ENCODE data around the gene GLI3. TPM values are rescaled to one million over a fixed set of nuclear protein-coding genes. Genes with fewer than 3 reads are reported as not detected.

The GLI3 gene
- total RNA-seq, 1 donor from 2014 or later, result 32.0 TPM

DNA sequence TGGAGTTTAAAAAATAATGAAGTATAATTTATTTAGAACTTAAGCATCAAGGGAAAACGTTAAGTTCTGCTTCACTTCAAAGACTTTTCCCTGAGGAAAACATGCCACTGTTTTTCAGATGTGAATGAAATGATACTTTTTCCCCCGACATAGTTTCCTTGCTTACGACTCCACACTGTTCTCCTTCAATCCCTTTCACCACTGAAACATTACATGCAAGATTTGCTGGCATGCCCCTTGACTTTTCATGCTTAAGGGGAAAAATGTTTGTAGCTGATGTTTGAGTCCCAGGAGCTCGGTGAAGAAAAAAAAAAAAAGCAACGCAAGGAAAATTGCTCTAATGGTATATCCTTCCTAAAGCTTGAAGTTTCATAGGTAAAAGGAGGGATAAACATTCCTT is 10.0 kb downstream of the GLI3 start:
- Histone ChIP-seq H3K4me3 (peak overlapping the region; percentile 41), H3K27ac (peak overlapping the region; percentile 94), H3K27me3 (no peaks in the 10 kb centered on the region), H4K20me1 (ENCODE audit: low read depth) (peaks cover 87% of the 10 kb centered on the region), H3K9ac (no peak overlapping the region), H3K9me3 (ENCODE audit: low read depth) (no peaks in the 10 kb centered on the region), H3K4me1 (peaks cover 97% of the 10 kb centered on the region), H3K4me2 (peak overlapping the region; percentile 86), H3K79me2 (ENCODE audit: low read depth) (peaks cover 100% of the 10 kb centered on the region), H2AFZ (replicated peaks) (no peak overlapping the region), H3K36me3 (no peaks in the 10 kb centered on the region), H3F3A (ENCODE audit: low read depth) (peaks cover 83% of the 10 kb centered on the region)
- no peaks in the 10 kb centered on the region for H3K27me3 Mint-ChIP-seq (ENCODE audit: insufficient read depth, low read depth)
- DNase-seq (ENCODE audit: low spot score), result peak; percentile 13
- H3K4me1 Mint-ChIP-seq, result peaks cover 93% of the 10 kb centered on the region
- H3K36me3 Mint-ChIP-seq, result peaks cover 16% of the 10 kb centered on the region
- TF ChIP-seq EZH2phosphoT487 (IDR thresholded peaks at IDR 0.05) (no peak), EZH2 (IDR thresholded peaks at IDR 0.05) (no peak)
- TF ChIP-seq, protein P1, sequence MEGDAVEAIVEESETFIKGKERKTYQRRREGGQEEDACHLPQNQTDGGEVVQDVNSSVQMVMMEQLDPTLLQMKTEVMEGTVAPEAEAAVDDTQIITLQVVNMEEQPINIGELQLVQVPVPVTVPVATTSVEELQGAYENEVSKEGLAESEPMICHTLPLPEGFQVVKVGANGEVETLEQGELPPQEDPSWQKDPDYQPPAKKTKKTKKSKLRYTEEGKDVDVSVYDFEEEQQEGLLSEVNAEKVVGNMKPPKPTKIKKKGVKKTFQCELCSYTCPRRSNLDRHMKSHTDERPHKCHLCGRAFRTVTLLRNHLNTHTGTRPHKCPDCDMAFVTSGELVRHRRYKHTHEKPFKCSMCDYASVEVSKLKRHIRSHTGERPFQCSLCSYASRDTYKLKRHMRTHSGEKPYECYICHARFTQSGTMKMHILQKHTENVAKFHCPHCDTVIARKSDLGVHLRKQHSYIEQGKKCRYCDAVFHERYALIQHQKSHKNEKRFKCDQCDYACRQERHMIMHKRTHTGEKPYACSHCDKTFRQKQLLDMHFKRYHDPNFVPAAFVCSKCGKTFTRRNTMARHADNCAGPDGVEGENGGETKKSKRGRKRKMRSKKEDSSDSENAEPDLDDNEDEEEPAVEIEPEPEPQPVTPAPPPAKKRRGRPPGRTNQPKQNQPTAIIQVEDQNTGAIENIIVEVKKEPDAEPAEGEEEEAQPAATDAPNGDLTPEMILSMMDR (IDR thresholded peaks at IDR 0.05), result no peak
- peak overlapping the region; percentile 89 for H3K27ac Mint-ChIP-seq
- no peaks in the 10 kb centered on the region for H3K9me3 Mint-ChIP-seq
- H3K4me3 Mint-ChIP-seq, result peak overlapping the region; percentile 77

- Histone ChIP-seq H4K20me1 (ENCODE audit: low read depth) (peaks cover 87% of the 10 kb centered on the region), H3K4me1 (peaks cover 97% of the 10 kb centered on the region), H3K79me2 (ENCODE audit: low read depth) (peaks cover 100% of the 10 kb centered on the region), H3K27me3 (no peaks in the 10 kb centered on the region), H3K27ac (peak overlapping the region; percentile 94), H3K4me3 (peak overlapping the region; percentile 41), H3K36me3 (peaks cover 3% of the 10 kb centered on the region), H3K4me2 (peak overlapping the region; percentile 86), H3K9me3 (ENCODE audit: low read depth) (no peaks in the 10 kb centered on the region), H3F3A (ENCODE audit: low read depth) (peaks cover 83% of the 10 kb centered on the region), H3K9ac (no peak overlapping the region), H2AFZ (replicated peaks) (no peak overlapping the region)
- H3K36me3 Mint-ChIP-seq, result peaks cover 18% of the 10 kb centered on the region
- no peaks in the 10 kb centered on the region for H3K9me3 Mint-ChIP-seq
- no peak overlapping the region for H3K27ac Mint-ChIP-seq
- H3K4me1 Mint-ChIP-seq, result peaks cover 93% of the 10 kb centered on the region
- TF ChIP-seq EZH2 (IDR thresholded peaks at IDR 0.05) (no peak), EZH2phosphoT487 (IDR thresholded peaks at IDR 0.05) (no peak)
- TF ChIP-seq, protein P1 (IDR thresholded peaks at IDR 0.05), result no peak
- no peaks in the 10 kb centered on the region for H3K27me3 Mint-ChIP-seq (ENCODE audit: insufficient read depth, low read depth)
- H3K4me3 Mint-ChIP-seq, result peak overlapping the region; percentile 70
- DNase-seq (ENCODE audit: low spot score), result peak; percentile 29
Observed at GRCh38 chr7:42226354-42226941, 10.6 kb downstream of the GLI3 start.

DNA sequence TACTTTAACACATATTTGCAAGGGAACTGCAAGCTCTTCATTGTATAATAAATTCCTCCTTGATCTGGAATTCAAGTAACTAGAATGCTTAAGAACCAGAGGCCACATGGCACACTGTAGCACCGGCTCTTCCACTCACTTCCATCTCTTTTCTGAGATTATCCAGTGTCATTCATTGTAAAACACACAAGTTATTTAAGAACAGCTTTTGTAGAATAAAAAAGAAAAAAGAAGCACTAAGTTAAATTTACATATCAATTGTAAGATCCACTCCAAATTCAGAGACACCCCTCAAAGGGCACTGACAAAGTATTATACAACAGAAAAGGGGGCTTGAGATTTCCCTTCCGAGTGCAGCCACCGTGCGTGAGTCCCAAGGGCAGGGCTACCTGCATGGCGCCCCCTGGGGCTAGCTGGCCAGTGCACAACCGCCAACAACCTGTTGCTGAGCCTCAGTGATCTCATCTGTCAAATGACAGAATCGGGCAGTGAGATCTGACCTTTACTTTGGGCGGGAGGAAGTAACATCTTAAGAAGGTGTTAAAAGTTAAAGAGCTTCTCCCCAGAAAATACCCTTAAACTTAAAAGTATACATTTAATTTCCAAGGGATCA is 12.5 kb downstream of the GLI3 start:
- Mint-ChIP-seq H3K27me3 (ENCODE audit: insufficient read depth, low read depth) (no peaks in the 10 kb centered on the region), H3K9me3 (no peaks in the 10 kb centered on the region), H3K36me3 (peaks cover 31% of the 10 kb centered on the region), H3K4me1 (peaks cover 92% of the 10 kb centered on the region), H3K27ac (no peak overlapping the region), H3K4me3 (no peak overlapping the region)
- Histone ChIP-seq H3K27ac (peak overlapping the region; percentile 98), H3K36me3 (peaks cover 5% of the 10 kb centered on the region), H3K4me3 (no peak overlapping the region), H3K4me2 (peak overlapping the region; percentile 62), H3K4me1 (peaks cover 97% of the 10 kb centered on the region), H2AFZ (replicated peaks) (no peak overlapping the region), H3K9me3 (ENCODE audit: low read depth) (no peaks in the 10 kb centered on the region), H4K20me1 (ENCODE audit: low read depth) (peaks cover 84% of the 10 kb centered on the region), H3K27me3 (no peaks in the 10 kb centered on the region), H3F3A (ENCODE audit: low read depth) (peaks cover 89% of the 10 kb centered on the region), H3K79me2 (ENCODE audit: low read depth) (peaks cover 100% of the 10 kb centered on the region), H3K9ac (no peak overlapping the region)
- DNase-seq (ENCODE audit: low spot score), result peak; percentile 52
- TF ChIP-seq, protein P1 (IDR thresholded peaks at IDR 0.05), result peak; percentile 52
- TF ChIP-seq EZH2phosphoT487 (IDR thresholded peaks at IDR 0.05), result no peak

Measured in neural progenitor cell (in vitro differentiated cells).